GM23338 (cell line): Measurements from ENCODE around the gene TESK2. TPM values are rescaled to one million over a fixed set of nuclear protein-coding genes. Genes with fewer than 3 reads are reported as not detected.

ENCODE experiments used
- ATAC-seq: fragments of 200-7000 bp; cut with Tn5 transposase; 3 replicates; pipeline ENCODE4 v1.9.1; 2020
- DNase-seq: peaks from one replicate; pipeline ENCODE4 v3.0.0-alpha.2; 2015; ENCODE audit warnings: low spot score
- H2AFZ ChIP-seq: fragments of 200-600 bp; sonication (generic); 2 replicates; pipeline ENCODE4 v1.8.0; 2016; ENCODE audit warnings: antibody characterized with exemption, mild to moderate bottlenecking, moderate library complexity
- H3F3A ChIP-seq: fragments of 200-600 bp; sonication (generic); replicated peaks from 2 replicates; pipeline ENCODE4 v1.8.0; 2017; ENCODE audit warnings: antibody characterized with exemption, mixed run types, low read depth
- H3K27ac ChIP-seq: fragments of 200-600 bp; sonication (generic); 2 replicates; pipeline ENCODE4 v1.6.1; 2016; ENCODE audit warnings: low read depth
- H3K27me3 ChIP-seq: fragments of 200-600 bp; sonication (generic); 2 replicates; pipeline ENCODE4 v1.8.0; 2016; ENCODE audit warnings: mild to moderate bottlenecking, mixed run types, moderate library complexity; ENCODE audit not compliant: insufficient read depth
- H3K36me3 ChIP-seq: fragments of 200-600 bp; sonication (generic); 2 replicates; pipeline ENCODE4 v1.8.0; 2016; ENCODE audit warnings: mild to moderate bottlenecking; ENCODE audit not compliant: insufficient read depth
- H3K4me1 ChIP-seq: fragments of 200-600 bp; sonication (generic); 2 replicates; pipeline ENCODE4 v1.8.0; 2016; ENCODE audit warnings: mild to moderate bottlenecking, moderate library complexity; ENCODE audit not compliant: insufficient read depth
- H3K4me2 ChIP-seq: fragments of 200-600 bp; sonication (generic); 2 replicates; pipeline ENCODE4 v1.7.1; 2017; ENCODE audit warnings: mixed run types
- H3K4me3 ChIP-seq: fragments of 200-600 bp; sonication (generic); 2 replicates; pipeline ENCODE4 v1.6.1; 2016; ENCODE audit warnings: mixed run types
- H3K79me2 ChIP-seq: fragments of 200-600 bp; sonication (generic); replicated peaks from 2 replicates; pipeline ENCODE4 v1.8.0; 2017; ENCODE audit warnings: mild to moderate bottlenecking; ENCODE audit not compliant: insufficient read depth
- H3K9me2 ChIP-seq: fragments of 200-600 bp; sonication (generic); 2 replicates; pipeline ENCODE4 v1.8.0; 2017; ENCODE audit not compliant: insufficient read depth
- H4K20me1 ChIP-seq: fragments of 200-600 bp; sonication (generic); replicated peaks from 2 replicates; pipeline ENCODE4 v1.8.0; 2017; ENCODE audit warnings: mild to moderate bottlenecking; ENCODE audit not compliant: insufficient read depth
- H3K27ac Mint-ChIP-seq: 2 replicates; pipeline ENCODE4 v1.8.0; 2020; ENCODE audit warnings: inconsistent platforms, mild to moderate bottlenecking, moderate library complexity, mixed read lengths
- H3K27me3 Mint-ChIP-seq: 3 replicates; pipeline ENCODE4 v1.8.0; 2022; ENCODE audit warnings: low read depth, mild to moderate bottlenecking, moderate library complexity, mixed read lengths, inconsistent platforms; ENCODE audit not compliant: insufficient read depth, poor library complexity
- H3K36me3 Mint-ChIP-seq: 3 replicates; pipeline ENCODE4 v1.8.0; 2021; ENCODE audit warnings: low read depth, mild to moderate bottlenecking, inconsistent platforms, moderate library complexity, mixed read lengths
- H3K4me1 Mint-ChIP-seq: 3 replicates; pipeline ENCODE4 v1.8.0; 2020; ENCODE audit warnings: mild to moderate bottlenecking, inconsistent platforms, mixed read lengths
- H3K4me3 Mint-ChIP-seq: 3 replicates; pipeline ENCODE4 v1.8.0; 2021; ENCODE audit warnings: moderate library complexity, mild to moderate bottlenecking, inconsistent platforms, mixed read lengths
- H3K9me3 Mint-ChIP-seq: 3 replicates; pipeline ENCODE4 v1.8.0; 2020; ENCODE audit warnings: moderate library complexity, mild to moderate bottlenecking, inconsistent platforms, mixed read lengths
- CREB1 ChIP-seq: fragments of 250-450 bp; sonication (Bioruptor Pico); IDR thresholded peaks from 2 replicates; pipeline ENCODE4 v1.5.0; 2020; ENCODE audit warnings: low read depth, mild to moderate bottlenecking, moderate library complexity
- CTCF ChIP-seq, 2 experiments: fragments of 200-600 bp in 1 of 2; sonication (generic) in 1 of 2; conservative IDR thresholded peaks; 2 replicates each; pipeline versions ENCODE4 v1.5.1 to v1.6.1; 2016 to 2017; ENCODE audit warnings: antibody characterized with exemption in 2 of 2, low read depth in 2 of 2, mild to moderate bottlenecking in 2 of 2, moderate library complexity in 1 of 2
- EZH2phosphoT487 ChIP-seq: fragments of 200-600 bp; sonication (generic); IDR thresholded peaks from one replicate; pipeline ENCODE4 v1.8.1; 2018; ENCODE audit warnings: antibody characterized with exemption; ENCODE audit not compliant: unreplicated experiment
- JUNB ChIP-seq: IDR thresholded peaks from one replicate; pipeline ENCODE4 v1.6.1; 2016; ENCODE audit warnings: antibody characterized with exemption; ENCODE audit not compliant: unreplicated experiment
- REST ChIP-seq: IDR thresholded peaks from one replicate; pipeline ENCODE4 v1.6.1; 2018; ENCODE audit warnings: antibody characterized with exemption; ENCODE audit not compliant: unreplicated experiment
- ZNF331 ChIP-seq: fragments of 250-450 bp; sonication (Bioruptor Pico); IDR thresholded peaks from 2 replicates; pipeline ENCODE4 v1.5.0; 2020; ENCODE audit warnings: low read depth, mild to moderate bottlenecking, moderate library complexity
- ZNF462 ChIP-seq: fragments of 250-450 bp; sonication (Bioruptor Pico); IDR thresholded peaks from 2 replicates; pipeline ENCODE4 v1.5.0; 2020; ENCODE audit warnings: mild to moderate bottlenecking, moderate library complexity
- polyA plus RNA-seq: library from polyadenylated mRNA; unstranded; fragments of >200 nt; fragmentation: Nextera tagmentation; extraction: Ambion mirVana; gene quantifications from 2 replicates; pipeline ENCODE4 v1.2.1, GENCODE V29; 2016
- total RNA-seq: library from RNA; depleted of rRNA; stranded (reverse); fragments of >200 nt; shearing (Covaris generic); gene quantifications from 2 replicates; pipeline ENCODE4 v1.2.3, GENCODE V29; 2014

Gene TESK2
- total and polyA plus RNA-seq, 2 experiments from 2014 or later = 5.2 to 14.0 TPM

- TF ChIP-seq REST (no peak), CTCF (conservative IDR thresholded peaks at IDR 0.05; ENCODE audit: low read depth in 2 of 2) (no peak)
These were observed 145.9 kb downstream of the TESK2 start (continued) for GRCh38 chr1:45345014-45345413.

GRCh38 chr1:45344499-45344898 is 146.5 kb downstream of the TESK2 start:
- H3K27me3 ChIP-seq = no peaks in the 10 kb centered on the region
- H3K4me2 ChIP-seq = no peak overlapping the region
- H3K4me1 ChIP-seq = peaks cover 9% of the 10 kb centered on the region
- H3K79me2 ChIP-seq = peaks cover 17% of the 10 kb centered on the region
- no peak overlapping the region for H3K27ac ChIP-seq
- 0 out of 2 replicates have a peak, but pooled peaks cover 7% of the 10 kb centered on the region for H3F3A ChIP-seq
- ATAC-seq = no peak
- peaks cover 7% of the 10 kb centered on the region for H3K36me3 ChIP-seq
- Mint-ChIP-seq H3K36me3 (peaks cover 52% of the 10 kb centered on the region), H3K9me3 (no peaks in the 10 kb centered on the region), H3K4me3 (no peak overlapping the region), H3K27ac (no peak overlapping the region), H3K4me1 (peaks cover 4% of the 10 kb centered on the region), H3K27me3 (peaks cover 4% of the 10 kb centered on the region)
- no peak for DNase-seq
- H4K20me1 ChIP-seq = no peaks in the 10 kb centered on the region; the same call in none of the 2 replicates
- H3K4me3 ChIP-seq = no peak overlapping the region
- no peak overlapping the region for H2AFZ ChIP-seq
- H3K9me2 ChIP-seq = no peaks in the 10 kb centered on the region
- TF ChIP-seq ZNF331 (no peak), CTCF (conservative IDR thresholded peaks at IDR 0.05; ENCODE audit: low read depth in 2 of 2) (no peak), EZH2phosphoT487 (no peak), ZNF462 (CRISPR knock-in tag) (no peak), JUNB (no peak), CREB1 (CRISPR knock-in tag) (no peak)
